Spinal cord (tissue), 10 donors: ENCODE measurements around the gene RPA3. TPM values are rescaled to one million over a fixed set of nuclear protein-coding genes. Genes with fewer than 3 reads are reported as not detected.

Experiments used
- DNase-seq, 6 donors: peaks; one replicate each; pipeline versions ENCODE4 v3.0.0 to v3.0.0-alpha.2; 2013 to 2015; ENCODE audit warnings: low spot score in 6 of 6, low read depth in 4 of 6
- H3K27ac ChIP-seq: one replicate; pipeline ENCODE4 v1.5.1; 2013; ENCODE audit warnings: low read depth, low read length, control low read depth
- H3K27me3 ChIP-seq: one replicate; pipeline ENCODE4 v1.6.1; 2013; ENCODE audit warnings: low read length; ENCODE audit not compliant: control insufficient read depth, insufficient read depth
- H3K36me3 ChIP-seq: one replicate; pipeline ENCODE4 v1.6.1; 2013; ENCODE audit warnings: low read length; ENCODE audit not compliant: control insufficient read depth, insufficient read depth
- H3K4me1 ChIP-seq: one replicate; pipeline ENCODE4 v1.6.1; 2013; ENCODE audit warnings: low read length; ENCODE audit not compliant: control insufficient read depth, insufficient read depth
- H3K4me3 ChIP-seq: one replicate; pipeline ENCODE4 v1.5.1; 2013; ENCODE audit warnings: low read depth, low read length, control low read depth
- H3K9me3 ChIP-seq: one replicate; pipeline ENCODE4 v1.6.1; 2013; ENCODE audit warnings: low read length; ENCODE audit not compliant: control insufficient read depth, insufficient read depth
- WGBS: methylation state at CpG from one replicate; pipeline ENCODE4 v1.1.5; 2013; ENCODE audit warnings: missing lambda C conversion rate; ENCODE audit not compliant: insufficient coverage; 5-methylcytosine and 5-hydroxymethylcytosine counted together
- polyA plus RNA-seq, 2 donors: library from polyadenylated mRNA; unstranded; fragments of 120-200 nt; gene quantifications; one replicate each; pipeline ENCODE4 v1.2.1, GENCODE V29; 2013; ENCODE audit not compliant: insufficient read length in 2 of 2
- total RNA-seq, 2 donors: library from RNA; depleted of rRNA in 1 of 2; stranded (reverse); fragments of 120-200 nt in 1 of 2; fragments of >200 nt in 1 of 2; gene quantifications; one replicate each; pipeline versions ENCODE4 v1.2.3 to v1.2.4, GENCODE V29; 2013 to 2014
- donor health status: healthy.

Gene RPA3
- total and polyA plus RNA-seq, 4 donors: 26.5 to 36.3 (median 32.3) TPM

DNA sequence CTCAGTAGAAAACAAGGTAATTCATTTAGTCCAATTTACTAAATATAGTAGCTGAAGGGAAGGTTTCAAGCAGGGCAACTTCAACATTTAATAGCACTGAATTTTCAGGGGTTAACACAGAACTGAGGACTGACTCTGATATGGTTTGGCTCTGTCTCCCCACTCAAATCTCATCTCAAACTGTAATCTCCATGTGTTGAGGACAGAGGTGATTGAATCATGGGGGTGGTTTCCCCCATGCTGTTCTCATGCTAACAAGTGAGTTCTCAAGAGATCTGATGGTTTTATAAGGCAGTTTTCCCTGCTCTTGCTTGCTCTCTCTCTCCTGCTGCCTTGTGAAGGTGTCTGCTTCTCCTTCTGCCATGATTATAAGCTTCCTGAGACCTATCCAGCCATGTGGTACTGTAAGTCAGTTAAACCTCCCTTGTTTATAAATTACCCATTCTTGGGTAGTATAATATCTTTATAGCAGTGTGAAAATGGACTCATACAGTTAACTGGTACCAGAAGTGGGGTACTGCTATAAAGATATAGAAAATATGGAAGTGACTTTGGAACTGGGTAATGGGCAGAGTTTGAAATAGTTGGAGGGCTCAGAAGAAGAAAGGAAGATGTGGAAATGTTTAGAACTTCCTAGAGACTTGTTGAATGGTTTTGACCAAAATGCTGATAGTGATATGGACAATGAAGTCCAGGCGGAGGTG, 87.6 kb downstream of the RPA3 start:
- 100% methylated on average over 1 of the region's 1 CpG for WGBS
- Histone ChIP-seq H3K27ac (no peak overlapping the region), H3K36me3 (no peaks in the 10 kb centered on the region), H3K4me1 (no peaks in the 10 kb centered on the region), H3K4me3 (no peak overlapping the region), H3K27me3 (no peaks in the 10 kb centered on the region), H3K9me3 (no peaks in the 10 kb centered on the region)
- DNase-seq: no peak

DNA sequence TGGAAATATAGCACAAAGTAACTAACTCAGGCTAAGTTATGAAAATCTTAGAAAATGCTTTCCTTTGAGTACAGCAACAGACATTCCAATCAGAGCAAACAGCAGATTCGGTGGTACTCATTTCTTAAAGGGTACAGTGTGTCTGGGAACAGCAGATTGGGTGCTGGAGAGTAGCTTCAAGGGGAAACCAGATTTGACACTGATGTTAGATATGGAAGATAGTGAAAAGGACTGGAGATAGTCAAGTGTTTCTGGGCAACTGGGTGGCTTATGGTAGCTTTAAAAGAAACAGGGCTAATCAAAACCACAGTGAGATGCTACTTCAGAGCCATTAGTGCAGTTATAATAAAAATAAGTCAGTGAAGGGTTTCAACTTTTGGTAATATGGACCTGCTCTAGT, 89.9 kb downstream of the RPA3 start:
- Histone ChIP-seq H3K4me1 (no peaks in the 10 kb centered on the region), H3K4me3 (no peak overlapping the region), H3K36me3 (no peaks in the 10 kb centered on the region), H3K27ac (no peak overlapping the region), H3K9me3 (no peaks in the 10 kb centered on the region), H3K27me3 (no peaks in the 10 kb centered on the region)
- DNase-seq: no peak
- no CpG with 5 or more reads among the region's 1 CpG for whole genome bisulfite sequencing

DNA sequence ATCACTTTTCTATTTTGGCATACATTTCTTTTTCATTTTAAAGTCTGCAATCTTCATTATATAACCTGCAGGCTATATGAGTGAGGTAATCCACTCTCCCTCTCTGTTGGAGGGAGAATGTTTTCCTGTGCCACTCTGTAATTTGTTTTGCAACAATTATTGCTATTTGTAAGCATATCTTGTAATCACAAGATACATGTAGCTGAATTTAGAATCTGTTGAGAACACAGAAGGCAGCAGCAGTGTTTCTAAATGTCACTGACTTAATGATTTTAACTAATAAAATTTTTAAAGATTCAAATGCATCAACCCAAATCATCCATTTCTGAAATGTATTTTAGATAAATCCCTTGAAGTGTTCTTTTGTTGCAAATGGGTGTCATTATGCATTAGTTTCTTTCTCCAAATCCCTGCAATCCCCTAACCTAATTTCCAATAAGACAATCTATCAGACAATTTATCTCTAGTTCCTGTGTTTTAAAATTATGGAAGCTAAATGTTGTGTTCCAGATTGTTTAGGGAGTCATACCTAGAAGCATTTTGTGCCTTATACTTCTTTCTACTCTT, 97.7 kb downstream of the RPA3 start:
- peak in 1 of 6 donors; percentile 11 for DNase-seq
- no peaks in the 10 kb centered on the region for H3K4me1 ChIP-seq
- H3K9me3 ChIP-seq: no peaks in the 10 kb centered on the region
- H3K27ac ChIP-seq: no peak overlapping the region
- no peak overlapping the region for H3K4me3 ChIP-seq
- H3K27me3 ChIP-seq: no peaks in the 10 kb centered on the region
- H3K36me3 ChIP-seq: no peaks in the 10 kb centered on the region

DNA sequence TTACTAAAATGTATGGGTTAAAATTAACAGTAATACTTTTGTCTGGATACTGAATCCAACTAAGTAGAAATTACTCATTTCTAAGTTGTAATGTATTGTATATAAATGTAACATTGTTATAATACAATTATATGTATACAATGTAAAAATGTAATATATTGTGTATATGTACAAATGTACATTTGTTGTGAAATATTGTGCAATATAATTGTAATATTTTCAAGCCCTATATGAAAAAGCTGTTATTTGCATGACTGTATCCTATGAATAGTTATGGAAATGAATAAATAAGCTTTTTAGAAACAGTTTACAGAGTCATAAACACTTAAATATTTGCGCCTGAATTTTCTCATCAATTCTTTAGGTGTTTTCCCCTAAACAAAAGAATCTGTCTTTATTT, 98.2 kb downstream of the RPA3 start:
- Histone ChIP-seq H3K4me3 (no peak overlapping the region), H3K4me1 (no peaks in the 10 kb centered on the region), H3K36me3 (no peaks in the 10 kb centered on the region), H3K9me3 (no peaks in the 10 kb centered on the region), H3K27me3 (no peaks in the 10 kb centered on the region), H3K27ac (no peak overlapping the region)
- DNase-seq: no peak
- WGBS: no CpG with 5 or more reads among the region's 1 CpG

DNA sequence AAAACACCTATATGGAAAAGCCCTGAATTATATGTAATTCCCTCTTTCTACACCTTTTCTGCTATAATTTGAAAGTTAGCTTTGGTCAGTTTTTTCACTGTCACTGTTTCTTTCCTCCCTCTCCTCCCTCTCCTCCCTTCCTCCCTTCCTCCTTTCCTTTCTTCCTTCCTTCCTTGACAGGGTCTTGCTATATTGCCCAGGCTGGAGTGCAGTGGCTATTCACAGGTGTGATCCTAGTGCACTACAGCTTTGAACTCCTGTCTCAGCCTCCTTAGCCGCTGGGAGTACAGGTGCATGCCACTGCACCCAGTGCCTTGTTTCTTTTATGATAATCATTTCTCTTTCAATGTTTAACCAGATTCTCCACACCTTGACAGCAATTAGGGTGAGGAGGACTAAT, 100.0 kb downstream of the RPA3 start:
- no peaks in the 10 kb centered on the region for H3K4me1 ChIP-seq
- no peaks in the 10 kb centered on the region for H3K9me3 ChIP-seq
- no peak for DNase-seq
- WGBS: no CpG with 5 or more reads among the region's 1 CpG
- H3K36me3 ChIP-seq: no peaks in the 10 kb centered on the region
- H3K27ac ChIP-seq: no peak overlapping the region
- H3K27me3 ChIP-seq: no peaks in the 10 kb centered on the region
- H3K4me3 ChIP-seq: no peak overlapping the region

DNA sequence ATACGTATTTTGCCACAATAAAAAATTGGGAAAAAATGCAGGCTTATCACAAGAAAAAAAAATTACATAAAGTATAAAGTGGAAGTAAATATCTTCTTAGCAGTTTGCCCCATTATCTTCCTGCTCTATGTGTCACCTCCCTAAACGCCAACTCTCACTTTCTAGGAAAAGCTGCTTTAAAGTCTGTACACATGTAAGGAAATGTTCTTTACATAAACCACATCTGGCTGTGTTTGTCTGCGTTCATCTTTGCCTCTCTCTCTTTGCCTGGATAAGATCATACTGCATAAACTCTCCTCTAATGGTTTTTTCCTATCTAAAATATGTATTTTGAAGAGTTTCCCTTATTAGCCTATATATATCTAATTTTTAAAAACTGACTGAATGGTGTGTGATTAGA, 100.9 kb downstream of the RPA3 start:
- H3K27me3 ChIP-seq: no peaks in the 10 kb centered on the region
- H3K9me3 ChIP-seq: no peaks in the 10 kb centered on the region
- H3K4me3 ChIP-seq: no peak overlapping the region
- no peaks in the 10 kb centered on the region for H3K36me3 ChIP-seq
- no peak for DNase-seq
- WGBS: no CpG with 5 or more reads among the region's 3 CpGs
- no peaks in the 10 kb centered on the region for H3K4me1 ChIP-seq
- no peak overlapping the region for H3K27ac ChIP-seq

DNA sequence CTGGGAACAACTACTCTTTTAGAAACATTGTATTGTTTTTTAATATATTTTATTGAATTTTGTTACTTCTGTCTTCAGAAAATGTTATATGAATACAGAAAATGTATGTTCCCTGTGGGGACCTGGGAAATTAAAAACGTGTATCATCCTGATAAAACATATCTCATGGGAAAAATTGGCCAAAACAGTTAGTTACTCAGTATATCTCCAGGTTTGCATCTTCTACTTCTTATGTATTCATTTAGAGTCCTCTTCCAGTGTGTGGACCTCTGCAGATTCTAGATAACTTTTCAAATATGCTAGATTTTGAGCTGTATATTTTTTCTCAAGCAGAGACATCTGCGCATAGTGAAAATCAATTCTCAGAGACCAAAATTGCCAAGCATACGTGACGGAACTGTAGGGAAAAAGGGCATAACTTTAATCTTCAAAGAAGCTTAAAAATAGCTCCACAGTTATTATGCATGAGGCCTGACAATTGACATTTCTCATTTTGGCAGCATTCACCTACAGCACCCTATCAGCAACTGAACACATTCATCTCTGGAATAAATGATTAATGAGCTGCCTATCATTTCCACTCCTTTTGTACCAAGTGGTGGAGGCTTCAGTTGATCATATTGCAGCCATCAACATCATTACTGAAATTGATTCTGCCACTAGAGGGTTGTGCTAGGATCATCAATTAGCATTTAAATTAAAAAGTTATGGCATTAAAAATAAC, 104.2 kb downstream of the RPA3 start:
- Histone ChIP-seq H3K9me3 (no peaks in the 10 kb centered on the region), H3K4me1 (no peaks in the 10 kb centered on the region), H3K4me3 (no peak overlapping the region), H3K36me3 (no peaks in the 10 kb centered on the region), H3K27me3 (no peaks in the 10 kb centered on the region), H3K27ac (no peak overlapping the region)
- DNase-seq: peak in 2 of 6 donors; percentile 5 to 20
- 87% methylated on average over 3 of the region's 4 CpGs for WGBS

DNA sequence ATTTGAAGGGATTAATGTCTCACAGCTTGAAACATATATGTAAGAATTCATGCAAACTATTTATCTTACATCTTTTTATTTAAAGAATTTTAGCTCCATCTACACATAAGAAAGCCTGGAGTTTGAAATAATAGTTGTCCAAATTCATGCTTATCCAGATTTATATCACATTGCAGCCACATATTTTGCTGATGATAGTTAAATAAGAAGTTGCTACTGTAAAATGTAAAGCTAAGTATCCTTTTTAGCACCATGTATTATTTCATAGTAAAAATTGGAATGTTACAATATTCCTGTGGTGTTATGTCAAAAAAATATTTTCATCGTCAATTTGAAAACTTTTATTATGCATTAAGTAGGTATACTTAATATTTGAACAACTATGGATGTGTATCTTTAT, 105.2 kb downstream of the RPA3 start:
- no CpG with 5 or more reads among the region's 1 CpG for WGBS
- Histone ChIP-seq H3K27me3 (no peaks in the 10 kb centered on the region), H3K9me3 (no peaks in the 10 kb centered on the region), H3K27ac (no peak overlapping the region), H3K4me3 (no peak overlapping the region), H3K4me1 (no peaks in the 10 kb centered on the region), H3K36me3 (no peaks in the 10 kb centered on the region)
- DNase-seq: no peak

DNA sequence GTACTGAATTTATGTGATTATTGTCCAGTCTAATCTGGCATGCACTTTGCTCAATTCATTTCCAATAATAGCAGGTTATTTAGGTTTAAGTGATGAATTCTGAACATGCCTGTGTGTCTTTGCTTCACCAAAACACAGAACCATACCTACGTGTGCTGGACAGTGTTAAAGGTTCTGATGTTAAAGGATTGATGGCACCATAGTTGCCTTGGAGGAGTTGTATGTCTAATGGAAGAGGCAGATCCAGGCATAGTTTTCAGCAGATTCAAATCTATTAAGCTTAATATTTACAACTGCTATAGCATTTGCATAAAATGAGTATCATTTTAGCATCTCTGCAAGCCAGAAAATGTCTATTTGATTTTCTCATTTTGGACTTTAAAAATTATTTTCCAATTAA, 105.9 kb downstream of the RPA3 start:
- Histone ChIP-seq H3K27ac (no peak overlapping the region), H3K4me1 (no peaks in the 10 kb centered on the region), H3K4me3 (no peak overlapping the region), H3K9me3 (no peaks in the 10 kb centered on the region), H3K27me3 (no peaks in the 10 kb centered on the region), H3K36me3 (no peaks in the 10 kb centered on the region)
- WGBS: 60% methylated on average over 1 of the region's 1 CpG
- DNase-seq: no peak

DNA sequence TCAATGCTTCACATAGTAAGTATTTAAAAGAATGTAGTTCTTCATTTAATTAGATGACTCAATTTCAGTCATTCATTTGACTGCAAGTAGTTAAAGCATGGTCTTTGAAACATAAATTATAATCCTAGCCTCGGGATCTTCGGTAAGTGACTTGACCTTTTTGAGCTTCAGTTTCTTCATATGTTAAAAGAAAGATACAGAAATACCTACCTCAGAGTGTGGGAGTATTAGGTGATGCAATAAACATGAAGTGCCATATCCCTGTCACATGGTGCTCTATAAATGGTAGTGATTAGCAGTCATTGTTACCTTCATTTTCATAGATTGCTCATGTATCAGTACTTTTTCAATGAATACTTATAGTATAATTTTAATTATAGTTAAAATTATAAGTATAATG, 109.1 kb downstream of the RPA3 start:
- Histone ChIP-seq H3K36me3 (peaks cover 2% of the 10 kb centered on the region), H3K27ac (no peak overlapping the region), H3K27me3 (no peaks in the 10 kb centered on the region), H3K9me3 (no peaks in the 10 kb centered on the region), H3K4me1 (no peaks in the 10 kb centered on the region), H3K4me3 (no peak overlapping the region)
- no CpG with 5 or more reads among the region's 2 CpGs for WGBS
- DNase-seq: no peak
